ENCODE results near the gene HSPA5.

DNA sequence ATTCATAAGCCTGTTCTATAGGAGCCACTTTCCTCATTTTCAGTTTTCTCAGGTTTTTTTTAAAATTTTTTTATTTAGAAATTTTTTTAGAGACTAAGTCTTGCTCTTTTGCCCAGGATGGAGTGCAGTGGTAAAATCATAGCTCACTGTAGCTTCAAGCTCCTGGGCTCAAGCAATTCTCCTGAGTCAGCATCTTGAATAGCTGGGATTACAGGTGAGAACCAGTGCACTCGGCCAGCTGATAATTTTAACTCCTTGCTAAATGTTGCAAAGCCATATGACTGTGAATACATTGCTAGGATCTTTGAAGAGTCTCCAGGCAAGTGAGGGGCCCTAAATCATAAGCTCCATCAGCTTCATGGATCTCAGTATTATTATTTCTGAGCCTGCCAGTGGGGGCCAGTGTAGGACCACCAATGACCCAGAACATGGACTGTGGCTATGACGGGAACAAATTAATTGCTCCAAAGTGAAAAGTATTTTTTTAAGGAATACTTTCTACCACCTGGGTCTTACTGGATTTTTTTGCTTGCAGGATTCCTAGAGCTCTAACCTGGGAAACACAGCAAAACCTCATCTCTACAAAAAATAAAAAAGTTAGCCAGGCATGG lies 14.7 kb upstream of the HSPA5 start:
- TF ChIP-seq, protein P1, sequence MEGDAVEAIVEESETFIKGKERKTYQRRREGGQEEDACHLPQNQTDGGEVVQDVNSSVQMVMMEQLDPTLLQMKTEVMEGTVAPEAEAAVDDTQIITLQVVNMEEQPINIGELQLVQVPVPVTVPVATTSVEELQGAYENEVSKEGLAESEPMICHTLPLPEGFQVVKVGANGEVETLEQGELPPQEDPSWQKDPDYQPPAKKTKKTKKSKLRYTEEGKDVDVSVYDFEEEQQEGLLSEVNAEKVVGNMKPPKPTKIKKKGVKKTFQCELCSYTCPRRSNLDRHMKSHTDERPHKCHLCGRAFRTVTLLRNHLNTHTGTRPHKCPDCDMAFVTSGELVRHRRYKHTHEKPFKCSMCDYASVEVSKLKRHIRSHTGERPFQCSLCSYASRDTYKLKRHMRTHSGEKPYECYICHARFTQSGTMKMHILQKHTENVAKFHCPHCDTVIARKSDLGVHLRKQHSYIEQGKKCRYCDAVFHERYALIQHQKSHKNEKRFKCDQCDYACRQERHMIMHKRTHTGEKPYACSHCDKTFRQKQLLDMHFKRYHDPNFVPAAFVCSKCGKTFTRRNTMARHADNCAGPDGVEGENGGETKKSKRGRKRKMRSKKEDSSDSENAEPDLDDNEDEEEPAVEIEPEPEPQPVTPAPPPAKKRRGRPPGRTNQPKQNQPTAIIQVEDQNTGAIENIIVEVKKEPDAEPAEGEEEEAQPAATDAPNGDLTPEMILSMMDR (IDR thresholded peaks at IDR 0.05 in 2 of 3, conservative IDR thresholded peaks at IDR 0.05 in 1 of 3; ENCODE audit: borderline replicate concordance in 1 of 3, insufficient read depth in 1 of 3, low read depth in 2 of 3, low read length in 2 of 3) = peak; percentile 19 to 41 (median 41); a peak in 4 of 6 replicates
- TF ChIP-seq RAD21 (IDR thresholded peaks at IDR 0.05; ENCODE audit: low read depth) (peak; percentile 76), POLR2A (IDR thresholded peaks at IDR 0.05; ENCODE audit: borderline replicate concordance, extremely low read depth, insufficient read depth, insufficient read length) (no peak), POLR2AphosphoS5 (IDR thresholded peaks at IDR 0.05; ENCODE audit: low read depth, low read length) (no peak), EZH2 (IDR thresholded peaks at IDR 0.05) (no peak), CBX3 (IDR thresholded peaks at IDR 0.05; ENCODE audit: low read depth) (no peak)
- TF ChIP-seq, protein P2, sequence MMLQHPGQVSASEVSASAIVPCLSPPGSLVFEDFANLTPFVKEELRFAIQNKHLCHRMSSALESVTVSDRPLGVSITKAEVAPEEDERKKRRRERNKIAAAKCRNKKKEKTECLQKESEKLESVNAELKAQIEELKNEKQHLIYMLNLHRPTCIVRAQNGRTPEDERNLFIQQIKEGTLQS (IDR thresholded peaks at IDR 0.05) = no peak
- TF ChIP-seq, protein P3, sequence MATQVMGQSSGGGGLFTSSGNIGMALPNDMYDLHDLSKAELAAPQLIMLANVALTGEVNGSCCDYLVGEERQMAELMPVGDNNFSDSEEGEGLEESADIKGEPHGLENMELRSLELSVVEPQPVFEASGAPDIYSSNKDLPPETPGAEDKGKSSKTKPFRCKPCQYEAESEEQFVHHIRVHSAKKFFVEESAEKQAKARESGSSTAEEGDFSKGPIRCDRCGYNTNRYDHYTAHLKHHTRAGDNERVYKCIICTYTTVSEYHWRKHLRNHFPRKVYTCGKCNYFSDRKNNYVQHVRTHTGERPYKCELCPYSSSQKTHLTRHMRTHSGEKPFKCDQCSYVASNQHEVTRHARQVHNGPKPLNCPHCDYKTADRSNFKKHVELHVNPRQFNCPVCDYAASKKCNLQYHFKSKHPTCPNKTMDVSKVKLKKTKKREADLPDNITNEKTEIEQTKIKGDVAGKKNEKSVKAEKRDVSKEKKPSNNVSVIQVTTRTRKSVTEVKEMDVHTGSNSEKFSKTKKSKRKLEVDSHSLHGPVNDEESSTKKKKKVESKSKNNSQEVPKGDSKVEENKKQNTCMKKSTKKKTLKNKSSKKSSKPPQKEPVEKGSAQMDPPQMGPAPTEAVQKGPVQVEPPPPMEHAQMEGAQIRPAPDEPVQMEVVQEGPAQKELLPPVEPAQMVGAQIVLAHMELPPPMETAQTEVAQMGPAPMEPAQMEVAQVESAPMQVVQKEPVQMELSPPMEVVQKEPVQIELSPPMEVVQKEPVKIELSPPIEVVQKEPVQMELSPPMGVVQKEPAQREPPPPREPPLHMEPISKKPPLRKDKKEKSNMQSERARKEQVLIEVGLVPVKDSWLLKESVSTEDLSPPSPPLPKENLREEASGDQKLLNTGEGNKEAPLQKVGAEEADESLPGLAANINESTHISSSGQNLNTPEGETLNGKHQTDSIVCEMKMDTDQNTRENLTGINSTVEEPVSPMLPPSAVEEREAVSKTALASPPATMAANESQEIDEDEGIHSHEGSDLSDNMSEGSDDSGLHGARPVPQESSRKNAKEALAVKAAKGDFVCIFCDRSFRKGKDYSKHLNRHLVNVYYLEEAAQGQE (IDR thresholded peaks at IDR 0.05; ENCODE audit: low read depth) = no peak
- TF ChIP-seq, protein P4, sequence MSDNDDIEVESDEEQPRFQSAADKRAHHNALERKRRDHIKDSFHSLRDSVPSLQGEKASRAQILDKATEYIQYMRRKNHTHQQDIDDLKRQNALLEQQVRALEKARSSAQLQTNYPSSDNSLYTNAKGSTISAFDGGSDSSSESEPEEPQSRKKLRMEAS (IDR thresholded peaks at IDR 0.05) = no peak
